ENCODE measurements around the gene ARL5C.

Gene ARL5C

DNA sequence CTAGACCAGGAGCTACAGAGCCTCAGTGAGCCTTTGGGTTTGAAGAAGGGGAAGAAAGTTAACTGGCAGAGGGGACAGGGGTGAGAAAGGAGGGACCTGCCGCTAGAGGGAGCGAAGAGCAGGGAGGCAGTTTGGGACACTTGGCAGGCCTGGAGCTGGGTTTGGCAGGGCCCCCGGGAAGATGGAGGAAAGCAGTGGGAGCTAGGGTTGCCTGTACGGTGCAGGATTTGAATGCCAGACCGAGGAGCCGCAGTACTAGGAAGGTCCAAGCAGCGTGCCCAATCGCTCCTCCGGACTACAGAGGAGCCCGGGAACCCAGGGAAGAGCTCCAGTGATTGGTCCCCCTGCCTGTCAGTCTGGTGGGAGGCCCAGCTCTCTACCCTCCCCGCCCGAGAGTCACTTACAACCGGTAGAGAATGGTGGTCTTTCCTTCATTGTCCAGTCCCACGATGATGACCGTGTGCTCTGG, 1.3 kb downstream of the ARL5C start:
- Mint-ChIP-seq H3K9me3 (no peaks in the 10 kb centered on the region), H3K27me3 (peaks cover 33% of the 10 kb centered on the region), H3K27ac (peak overlapping the region; percentile 57 to 65), H3K4me3 (peak overlapping the region; percentile 94), H3K4me1 (peaks cover 37% of the 10 kb centered on the region)
- peak; percentile 87 for DNase-seq
- peak; percentile 96 for ATAC-seq

- peaks cover 28% of the 10 kb centered on the region for H3K4me1 Mint-ChIP-seq
- DNase-seq (no peak), ATAC-seq (no peak)
- peaks cover 21% of the 10 kb centered on the region for H3K27me3 Mint-ChIP-seq
- H3K4me3 Mint-ChIP-seq: no peak overlapping the region
- H3K9me3 Mint-ChIP-seq: no peaks in the 10 kb centered on the region
- no peak overlapping the region for H3K27ac Mint-ChIP-seq
Observed at GRCh38 chr17:39161962-39162361, 4.0 kb downstream of the ARL5C start.

- Mint-ChIP-seq H3K27ac (no peak overlapping the region), H3K4me1 (peaks cover 15% of the 10 kb centered on the region), H3K27me3 (no peaks in the 10 kb centered on the region), H3K4me3 (no peak overlapping the region), H3K9me3 (no peaks in the 10 kb centered on the region)
- ATAC-seq (no peak), DNase-seq (no peak)
Observed at GRCh38 chr17:39158623-39159022, 7.3 kb downstream of the ARL5C start.

DNA sequence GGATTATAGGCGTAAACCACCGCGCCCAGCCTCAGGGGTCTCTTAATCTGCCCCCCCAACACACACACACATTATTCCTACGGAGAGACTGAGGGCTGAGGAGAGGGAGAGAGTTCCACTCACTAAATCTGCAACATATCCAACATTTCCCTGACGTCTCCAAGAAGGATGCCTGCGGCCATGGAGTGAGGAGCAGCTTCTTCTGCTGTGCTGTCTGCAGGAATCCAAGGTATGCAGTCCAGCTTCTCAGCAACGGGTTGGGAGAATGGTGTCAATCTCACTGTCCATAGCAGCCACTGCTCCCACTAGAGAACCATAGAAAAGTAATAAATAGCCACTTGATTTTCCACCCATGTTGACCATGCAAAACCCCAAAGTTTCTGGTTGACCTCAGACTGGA, 9.5 kb downstream of the ARL5C start:
- DNase-seq (no peak), ATAC-seq (no peak)
- Mint-ChIP-seq H3K9me3 (no peaks in the 10 kb centered on the region), H3K27me3 (no peaks in the 10 kb centered on the region), H3K4me1 (peaks cover 36% of the 10 kb centered on the region), H3K27ac (no peak overlapping the region), H3K4me3 (no peak overlapping the region)

GRCh38 chr17:39155654-39156053, 10.3 kb downstream of the ARL5C start:
- H3K4me3 Mint-ChIP-seq: no peak overlapping the region
- no peak for DNase-seq
- H3K4me1 Mint-ChIP-seq: peaks cover 39% of the 10 kb centered on the region
- no peaks in the 10 kb centered on the region for H3K9me3 Mint-ChIP-seq
- no peak for ATAC-seq
- H3K27me3 Mint-ChIP-seq: peaks cover 2% of the 10 kb centered on the region
- H3K27ac Mint-ChIP-seq: no peak overlapping the region

DNA sequence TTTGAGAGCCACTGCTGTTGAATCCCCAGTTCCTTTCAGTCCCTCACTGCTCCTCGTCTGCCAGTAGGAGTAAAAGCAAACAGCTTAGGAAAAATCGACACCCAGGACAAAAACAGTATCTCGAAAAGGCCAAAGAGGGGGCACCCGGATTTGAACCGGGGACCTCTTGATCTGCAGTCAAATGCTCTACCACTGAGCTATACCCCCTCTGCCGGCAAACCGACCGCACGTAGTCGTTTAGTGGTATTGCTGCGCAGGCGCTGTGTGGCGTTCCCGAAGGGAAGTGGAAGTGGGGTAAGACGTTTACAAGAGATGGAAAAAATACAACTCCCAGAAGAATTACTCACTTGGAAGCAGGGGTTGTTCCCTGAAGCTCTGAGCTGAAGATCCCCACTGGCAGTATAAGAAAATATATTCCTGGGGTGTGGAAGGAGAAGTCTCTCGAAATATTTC, 12.3 kb downstream of the ARL5C start:
- Mint-ChIP-seq H3K27ac (peak overlapping the region; percentile 91 to 100), H3K27me3 (peaks cover 8% of the 10 kb centered on the region), H3K4me3 (peak overlapping the region; percentile 92), H3K9me3 (no peaks in the 10 kb centered on the region), H3K4me1 (peaks cover 58% of the 10 kb centered on the region)
- ATAC-seq: peak; percentile 65
- peak; percentile 89 to 91 for DNase-seq

- DNase-seq: peak; percentile 40 to 45
- H3K4me3 Mint-ChIP-seq: peak overlapping the region; percentile 92
- no peaks in the 10 kb centered on the region for H3K9me3 Mint-ChIP-seq
- peaks cover 8% of the 10 kb centered on the region for H3K27me3 Mint-ChIP-seq
- peaks cover 58% of the 10 kb centered on the region for H3K4me1 Mint-ChIP-seq
- peak overlapping the region; percentile 90 to 93 for H3K27ac Mint-ChIP-seq
- no peak for ATAC-seq
Observed at GRCh38 chr17:39151943-39152818, 13.8 kb downstream of the ARL5C start.

DNA sequence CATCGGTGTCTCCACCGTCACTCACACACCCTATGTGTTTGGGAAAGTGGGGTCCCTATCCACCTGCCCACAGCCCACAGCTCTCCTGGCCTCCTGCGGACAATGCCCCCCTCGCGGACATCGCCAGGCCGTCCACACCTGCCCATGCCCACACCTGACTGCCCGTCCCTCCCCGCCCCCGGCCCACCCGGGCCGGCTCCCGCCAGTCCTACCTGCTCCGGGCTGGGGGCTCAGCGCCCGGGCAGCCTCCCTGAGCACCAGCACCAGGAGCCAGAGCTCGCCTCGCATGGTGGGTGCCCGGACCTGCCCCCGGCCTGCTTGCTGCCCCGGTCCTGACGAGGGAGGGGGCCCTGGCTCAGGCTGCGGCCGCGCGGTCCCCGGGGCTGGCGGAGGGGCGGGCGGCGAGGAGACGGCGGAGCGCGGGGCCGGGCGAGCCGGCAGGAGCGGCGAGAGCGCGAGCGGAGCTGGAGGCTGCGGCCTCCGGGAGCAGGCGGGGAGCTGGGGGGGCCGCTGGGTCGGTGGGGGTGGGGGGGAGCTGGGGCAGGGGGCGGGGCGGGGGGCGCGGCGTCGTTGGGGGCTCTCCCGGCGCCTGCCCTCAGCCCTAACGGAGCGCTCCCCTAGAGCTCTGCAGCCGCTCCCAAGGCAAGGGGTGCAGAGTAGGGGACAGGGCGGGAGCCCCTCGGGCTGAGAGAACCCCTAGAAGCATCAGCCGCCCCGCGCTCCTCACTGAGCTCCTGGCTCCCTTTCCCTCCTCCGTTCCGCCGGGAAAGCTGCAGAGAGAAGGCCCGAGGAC, 14.6 kb downstream of the ARL5C start, which contains the start of gene PLXDC1:
PLXDC1 (minus strand) TSS at position 488 of the 793 bp plus-strand sequence; CDS start at position 288, 200 bp downstream.
- ATAC-seq (no peak), DNase-seq (no peak)
- H3K27ac Mint-ChIP-seq: peak within 1 kb of the TSS; percentile 90 to 93
- peaks cover 8% of the 10 kb centered on the region for H3K27me3 Mint-ChIP-seq
- peak within 1 kb of the TSS; percentile 92 for H3K4me3 Mint-ChIP-seq
- no peaks in the 10 kb centered on the region for H3K9me3 Mint-ChIP-seq
- peaks cover 58% of the 10 kb centered on the region for H3K4me1 Mint-ChIP-seq

- Mint-ChIP-seq H3K27ac (no peak overlapping the region), H3K4me3 (peak overlapping the region; percentile 42 to 67)
Observed at GRCh38 chr17:39150795-39151149, 15.2 kb downstream of the ARL5C start.

DNA sequence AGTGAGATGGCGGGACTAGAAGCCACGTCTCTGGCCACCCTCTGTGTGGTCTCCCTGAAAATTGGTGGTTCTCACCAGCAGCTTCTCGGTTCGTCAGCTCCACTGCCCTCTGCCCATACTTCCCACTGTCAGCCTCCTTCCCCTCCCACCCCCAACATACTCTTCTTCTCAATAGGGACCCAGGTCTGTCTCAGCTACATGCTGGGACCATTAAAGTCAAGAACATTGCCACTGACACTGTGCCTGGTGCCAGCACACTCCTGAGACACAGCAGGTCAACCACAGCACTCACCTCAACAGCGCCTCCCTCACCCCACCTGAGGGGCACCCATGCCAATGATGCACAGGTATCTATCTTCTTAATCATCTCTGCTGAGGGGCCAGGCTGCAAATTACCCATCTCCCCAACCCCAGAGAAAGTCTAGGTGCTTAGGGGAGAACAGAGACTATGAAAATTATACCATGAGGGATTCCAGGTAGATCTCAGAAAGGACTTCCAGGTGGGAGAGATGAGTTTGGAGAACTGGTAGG, 15.8 kb downstream of the ARL5C start:
- no peak for ATAC-seq
- H3K9me3 Mint-ChIP-seq: no peaks in the 10 kb centered on the region
- no peak for DNase-seq
- peaks cover 58% of the 10 kb centered on the region for H3K4me1 Mint-ChIP-seq
- H3K4me3 Mint-ChIP-seq: peak overlapping the region; percentile 40 to 67
- H3K27ac Mint-ChIP-seq: no peak overlapping the region
- H3K27me3 Mint-ChIP-seq: peaks cover 8% of the 10 kb centered on the region

More at GRCh38 chr17:39150795-39151149, 15.2 kb downstream of the ARL5C start:
- H3K4me1 Mint-ChIP-seq: peaks cover 58% of the 10 kb centered on the region
- no peak for DNase-seq
- H3K27me3 Mint-ChIP-seq: peaks cover 8% of the 10 kb centered on the region
- no peaks in the 10 kb centered on the region for H3K9me3 Mint-ChIP-seq
- no peak for ATAC-seq

DNA sequence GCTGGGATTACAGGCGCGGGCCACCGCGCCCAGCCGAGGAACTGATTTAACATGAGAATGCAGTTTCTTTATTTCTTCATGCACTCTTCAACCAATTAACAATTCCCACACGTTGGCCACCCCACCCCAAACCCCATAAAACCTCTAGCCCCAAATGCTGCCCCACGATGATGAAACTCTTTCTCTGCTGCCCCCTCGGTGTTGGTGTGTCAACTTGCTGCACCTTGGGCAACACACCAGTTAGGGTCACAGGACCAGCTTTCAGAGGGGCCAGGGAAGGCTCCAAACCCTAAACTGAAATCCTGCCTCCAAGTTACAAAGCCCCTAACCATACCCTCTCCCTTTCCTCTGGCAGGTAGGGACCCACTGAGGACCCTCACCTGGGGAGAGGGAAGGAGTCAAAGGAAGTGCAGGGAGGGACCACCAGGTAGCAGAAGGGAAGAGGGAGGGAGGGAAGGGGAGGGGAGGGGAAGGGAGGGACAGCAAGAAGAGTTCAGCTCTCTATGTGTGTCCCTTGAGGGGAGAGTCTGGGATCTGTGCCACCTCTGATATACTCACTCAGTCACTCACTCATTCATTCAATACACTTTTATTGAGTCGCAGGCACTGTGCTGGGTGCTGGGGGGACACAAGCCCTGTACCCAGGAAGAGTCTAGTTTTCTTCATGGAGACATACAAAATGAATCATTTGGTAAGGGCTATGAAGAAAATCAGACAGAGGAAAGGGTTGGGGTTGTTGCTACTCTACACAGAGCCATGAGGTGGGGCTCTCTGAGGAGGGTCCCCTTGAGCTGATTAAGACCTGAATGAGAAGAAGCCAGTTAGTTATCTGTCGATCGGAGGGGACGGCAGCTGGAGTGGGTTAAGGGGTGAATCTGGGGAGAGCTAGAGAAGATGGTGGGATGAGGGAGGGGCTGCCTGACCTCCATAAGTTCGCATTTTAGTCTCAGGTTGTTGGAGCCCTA, 18.5 kb downstream of the ARL5C start:
- no peak for ATAC-seq
- no peak for DNase-seq
- Mint-ChIP-seq H3K27ac (no peak overlapping the region), H3K4me1 (peaks cover 32% of the 10 kb centered on the region), H3K4me3 (no peak overlapping the region), H3K9me3 (no peaks in the 10 kb centered on the region), H3K27me3 (peaks cover 8% of the 10 kb centered on the region)

DNA sequence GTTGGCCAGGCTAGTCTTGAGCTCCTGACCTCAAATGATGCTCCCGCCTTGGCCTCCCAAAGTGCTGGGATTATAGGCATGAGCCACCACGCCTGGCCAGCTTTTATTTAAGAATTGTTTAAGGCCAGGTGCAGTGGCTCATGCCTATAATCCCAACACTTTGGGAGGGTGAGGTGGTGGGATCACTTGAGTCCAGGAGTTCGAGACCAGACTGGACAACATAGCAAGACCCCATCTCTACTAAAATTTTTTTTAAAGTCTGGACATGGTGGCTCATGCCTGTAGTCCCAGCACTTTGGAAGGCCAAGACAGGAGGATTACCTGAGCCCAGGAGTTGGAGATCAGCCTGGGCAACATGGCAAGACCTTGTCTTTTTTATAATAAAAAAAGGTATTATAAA, 19.7 kb downstream of the ARL5C start:
- Mint-ChIP-seq H3K4me3 (no peak overlapping the region), H3K9me3 (peaks cover 0 to 6% of the 10 kb centered on the region in 2 donors)

GRCh38 chr17:39145143-39145542, 20.8 kb downstream of the ARL5C start:
- Mint-ChIP-seq H3K4me1 (peaks cover 13% of the 10 kb centered on the region), H3K4me3 (no peak overlapping the region), H3K27me3 (peaks cover under 1% of the 10 kb centered on the region), H3K27ac (peak overlapping the region in 1 of 2 donors; percentile 38), H3K9me3 (peaks cover 0 to 6% of the 10 kb centered on the region in 2 donors)
- ATAC-seq: peak; percentile 20
- no peak for DNase-seq

More for the DNA sequence above, 19.7 kb downstream of the ARL5C start:
- peaks cover 22% of the 10 kb centered on the region for H3K4me1 Mint-ChIP-seq
- peaks cover 8% of the 10 kb centered on the region for H3K27me3 Mint-ChIP-seq
- DNase-seq: no peak
- H3K27ac Mint-ChIP-seq: no peak overlapping the region
- no peak for ATAC-seq

- DNase-seq: no peak
- peaks cover 0 to 6% of the 10 kb centered on the region in 2 donors for H3K9me3 Mint-ChIP-seq
- no peak for ATAC-seq
- H3K27me3 Mint-ChIP-seq: no peaks in the 10 kb centered on the region
- no peak overlapping the region for H3K4me3 Mint-ChIP-seq
- H3K27ac Mint-ChIP-seq: no peak overlapping the region
- peaks cover 7% of the 10 kb centered on the region for H3K4me1 Mint-ChIP-seq
Observed at GRCh38 chr17:39144416-39144840, 21.5 kb downstream of the ARL5C start.

Measured in stimulated activated naive CD8-positive, alpha-beta T cell treated with anti-CD3 and anti-CD28 coated beads, Interleukin-15, amount 100 ng/mL, for 72 hours (primary cell).